PFSK-1 (cell line): ENCODE data around the gene VRK1.

ENCODE experiments used
- FOXP2 ChIP-seq: optimal IDR thresholded peaks from 2 replicates; pipeline ENCODE3; 2011; ENCODE audit warnings: borderline replicate concordance, control low read depth, inconsistent platforms; ENCODE audit not compliant: insufficient read depth; ENCODE audit errors: extremely low read length, extremely low read depth
- POLR2AphosphoS5 ChIP-seq: IDR thresholded peaks from 2 replicates; pipeline ENCODE4 v1.6.1; 2012; ENCODE audit warnings: low read depth, mild to moderate bottlenecking, control low read depth, low read length, moderate library complexity
- SIN3A ChIP-seq: IDR thresholded peaks from 2 replicates; pipeline ENCODE4 v1.6.1; 2012; ENCODE audit warnings: mild to moderate bottlenecking, low read length, moderate library complexity, borderline replicate concordance; ENCODE audit not compliant: insufficient read depth
- TAF1 ChIP-seq: IDR thresholded peaks from 2 replicates; pipeline ENCODE4 v1.6.1; 2012; ENCODE audit warnings: low read length, control low read depth, borderline replicate concordance; ENCODE audit not compliant: insufficient read depth
- TF ChIP-seq, protein P1 (sequence below), 2 experiments: IDR thresholded peaks; 2 replicates each; pipeline versions ENCODE4 v1.6.1 to v1.8.0; 2011 to 2012; ENCODE audit warnings: low read depth in 2 of 2, low read length in 2 of 2, control low read depth in 1 of 2, inconsistent platforms in 1 of 2, mild to moderate bottlenecking in 1 of 2, moderate library complexity in 1 of 2; ENCODE audit not compliant: insufficient read depth in 1 of 2

The VRK1 gene

DNA sequence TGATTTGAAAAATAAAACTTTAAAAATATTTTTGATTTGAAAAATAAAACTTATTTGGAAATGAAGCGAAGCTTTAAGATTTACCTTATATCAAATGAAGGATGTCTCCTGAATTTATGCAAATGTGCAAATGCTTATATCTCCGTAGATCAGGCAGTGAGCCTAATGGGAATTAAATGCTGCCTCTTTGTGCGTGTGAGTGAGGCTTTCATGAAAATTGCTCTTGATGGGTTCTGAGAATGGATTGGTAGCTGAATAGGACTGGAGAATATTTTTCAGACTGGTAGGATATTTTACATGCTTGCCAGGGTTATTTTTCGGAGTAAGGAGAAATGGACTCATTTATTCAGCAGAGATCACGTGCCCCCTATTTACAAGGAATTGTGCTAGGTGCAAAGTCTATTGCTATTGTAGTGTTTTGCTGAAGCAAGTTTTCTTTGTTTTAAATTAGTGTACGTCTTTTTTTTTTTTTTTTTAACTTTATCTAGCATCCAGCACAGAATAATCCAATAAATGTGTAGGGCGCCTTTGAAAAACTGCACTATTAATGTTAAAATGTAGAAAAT lies 2.4 kb downstream of the VRK1 start:
- no peak for TF ChIP-seq TAF1
- no peak for TF ChIP-seq POLR2AphosphoS5
- TF ChIP-seq SIN3A = no peak
- TF ChIP-seq, protein P1, sequence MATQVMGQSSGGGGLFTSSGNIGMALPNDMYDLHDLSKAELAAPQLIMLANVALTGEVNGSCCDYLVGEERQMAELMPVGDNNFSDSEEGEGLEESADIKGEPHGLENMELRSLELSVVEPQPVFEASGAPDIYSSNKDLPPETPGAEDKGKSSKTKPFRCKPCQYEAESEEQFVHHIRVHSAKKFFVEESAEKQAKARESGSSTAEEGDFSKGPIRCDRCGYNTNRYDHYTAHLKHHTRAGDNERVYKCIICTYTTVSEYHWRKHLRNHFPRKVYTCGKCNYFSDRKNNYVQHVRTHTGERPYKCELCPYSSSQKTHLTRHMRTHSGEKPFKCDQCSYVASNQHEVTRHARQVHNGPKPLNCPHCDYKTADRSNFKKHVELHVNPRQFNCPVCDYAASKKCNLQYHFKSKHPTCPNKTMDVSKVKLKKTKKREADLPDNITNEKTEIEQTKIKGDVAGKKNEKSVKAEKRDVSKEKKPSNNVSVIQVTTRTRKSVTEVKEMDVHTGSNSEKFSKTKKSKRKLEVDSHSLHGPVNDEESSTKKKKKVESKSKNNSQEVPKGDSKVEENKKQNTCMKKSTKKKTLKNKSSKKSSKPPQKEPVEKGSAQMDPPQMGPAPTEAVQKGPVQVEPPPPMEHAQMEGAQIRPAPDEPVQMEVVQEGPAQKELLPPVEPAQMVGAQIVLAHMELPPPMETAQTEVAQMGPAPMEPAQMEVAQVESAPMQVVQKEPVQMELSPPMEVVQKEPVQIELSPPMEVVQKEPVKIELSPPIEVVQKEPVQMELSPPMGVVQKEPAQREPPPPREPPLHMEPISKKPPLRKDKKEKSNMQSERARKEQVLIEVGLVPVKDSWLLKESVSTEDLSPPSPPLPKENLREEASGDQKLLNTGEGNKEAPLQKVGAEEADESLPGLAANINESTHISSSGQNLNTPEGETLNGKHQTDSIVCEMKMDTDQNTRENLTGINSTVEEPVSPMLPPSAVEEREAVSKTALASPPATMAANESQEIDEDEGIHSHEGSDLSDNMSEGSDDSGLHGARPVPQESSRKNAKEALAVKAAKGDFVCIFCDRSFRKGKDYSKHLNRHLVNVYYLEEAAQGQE (IDR thresholded peaks at IDR 0.05; ENCODE audit: insufficient read depth in 1 of 2, low read depth in 2 of 2, low read length in 2 of 2) = no peak
- TF ChIP-seq FOXP2 = no peak

DNA sequence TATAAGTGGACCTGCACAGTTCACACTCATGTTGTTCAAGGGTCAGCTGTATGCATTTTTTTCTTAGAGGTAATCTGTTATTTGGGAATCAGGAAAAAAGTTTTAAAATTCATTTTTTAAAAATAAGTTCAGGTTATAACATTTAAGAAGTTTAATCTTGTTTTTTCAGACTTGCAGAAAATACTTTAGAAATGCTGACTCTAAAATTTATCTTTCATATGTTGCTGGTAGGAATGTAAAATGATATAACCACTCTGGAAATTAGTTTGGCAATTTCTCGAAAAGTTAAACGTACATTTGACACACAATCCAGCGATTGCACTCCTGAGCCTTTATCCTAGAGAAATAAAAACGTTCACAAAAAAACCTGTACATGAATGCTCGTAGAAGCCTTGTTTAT lies 4.7 kb downstream of the VRK1 start:
- no peak for TF ChIP-seq POLR2AphosphoS5
- no peak for TF ChIP-seq SIN3A
- TF ChIP-seq FOXP2 = no peak
- TF ChIP-seq, protein P1 (IDR thresholded peaks at IDR 0.05; ENCODE audit: insufficient read depth in 1 of 2, low read depth in 2 of 2, low read length in 2 of 2) = no peak
- TF ChIP-seq TAF1 = no peak

DNA sequence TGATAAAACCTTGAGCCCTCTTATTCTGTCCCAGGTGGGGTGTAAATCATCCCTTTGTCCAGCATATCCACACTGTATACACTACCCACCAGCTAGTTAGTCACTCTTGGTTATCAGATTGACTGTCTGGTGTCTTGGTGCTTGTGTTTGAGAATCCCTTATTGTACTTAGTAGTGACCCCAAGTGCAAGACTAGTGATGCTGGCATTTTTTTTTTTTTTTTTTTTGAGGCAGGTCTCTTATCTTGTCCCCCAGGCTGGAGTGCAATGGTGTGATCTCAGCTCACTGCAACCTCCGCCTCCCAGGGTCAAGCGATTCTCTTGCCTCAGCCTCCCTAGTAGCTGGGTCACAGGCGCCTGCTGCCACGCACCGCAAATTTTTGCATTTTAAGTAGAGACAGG lies 5.8 kb downstream of the VRK1 start:
- TF ChIP-seq FOXP2 (no peak), TAF1 (no peak), SIN3A (no peak), POLR2AphosphoS5 (no peak)
- TF ChIP-seq, protein P1 (IDR thresholded peaks at IDR 0.05; ENCODE audit: insufficient read depth in 1 of 2, low read depth in 2 of 2, low read length in 2 of 2) = no peak

DNA sequence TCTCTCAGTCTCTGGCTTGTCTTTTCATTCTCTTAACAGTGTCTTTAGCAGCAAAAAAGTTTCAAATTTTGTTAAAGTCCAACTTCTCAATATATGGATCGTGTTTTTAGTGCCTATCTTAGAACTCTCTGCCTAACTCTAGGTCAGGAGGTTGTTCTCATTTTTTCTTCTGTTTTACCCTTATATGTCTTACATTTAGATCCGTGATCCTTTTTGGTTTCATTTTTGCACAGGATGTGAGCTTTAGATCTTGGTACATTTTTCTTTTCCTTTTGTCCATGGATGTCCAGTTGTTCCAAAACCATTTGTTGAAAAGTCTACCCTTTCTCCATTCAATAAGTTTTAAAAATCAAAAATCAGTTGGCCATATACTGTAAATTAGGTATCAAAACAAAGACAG lies 6.8 kb downstream of the VRK1 start:
- TF ChIP-seq TAF1 = no peak
- TF ChIP-seq FOXP2 = no peak
- TF ChIP-seq, protein P1 (IDR thresholded peaks at IDR 0.05; ENCODE audit: insufficient read depth in 1 of 2, low read depth in 2 of 2, low read length in 2 of 2) = no peak
- no peak for TF ChIP-seq POLR2AphosphoS5
- TF ChIP-seq SIN3A = no peak

DNA sequence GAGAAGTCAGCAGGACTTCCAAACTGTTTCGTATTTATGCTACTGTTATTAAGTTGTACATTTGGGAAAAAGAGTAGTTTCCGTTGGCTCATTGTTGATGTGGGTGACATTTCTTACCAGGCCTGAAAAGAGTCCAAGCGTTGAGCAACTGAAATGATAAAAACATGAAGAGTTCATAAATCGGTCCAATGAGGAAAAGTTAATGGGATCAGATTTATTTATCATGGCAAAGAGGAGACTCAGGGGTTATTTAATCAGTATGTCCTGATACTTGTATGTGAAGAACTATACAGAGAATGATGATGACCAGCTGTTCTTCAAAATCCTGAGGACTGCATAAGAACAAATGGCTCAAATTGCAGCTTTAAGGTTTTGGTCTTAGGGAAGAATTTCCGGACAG lies 7.7 kb downstream of the VRK1 start:
- TF ChIP-seq, protein P1 (IDR thresholded peaks at IDR 0.05; ENCODE audit: insufficient read depth in 1 of 2, low read depth in 2 of 2, low read length in 2 of 2) = no peak
- TF ChIP-seq FOXP2 (no peak), SIN3A (no peak), TAF1 (no peak), POLR2AphosphoS5 (no peak)
